PC-9 (cell line): ENCODE measurements around the gene CNOT6L.

ENCODE experiments used
- CTCF ChIP-seq: fragments of 200-600 bp; sonication (generic); conservative IDR thresholded peaks from 2 replicates; pipeline ENCODE4 v1.6.1; 2017; ENCODE audit warnings: mixed run types, antibody characterized with exemption, mild to moderate bottlenecking, moderate library complexity
- EZH2 ChIP-seq: fragments of 200-600 bp; sonication (generic); IDR thresholded peaks from 2 replicates; pipeline ENCODE4 v1.8.0; 2017; ENCODE audit warnings: antibody characterized with exemption, low read depth

DNA sequence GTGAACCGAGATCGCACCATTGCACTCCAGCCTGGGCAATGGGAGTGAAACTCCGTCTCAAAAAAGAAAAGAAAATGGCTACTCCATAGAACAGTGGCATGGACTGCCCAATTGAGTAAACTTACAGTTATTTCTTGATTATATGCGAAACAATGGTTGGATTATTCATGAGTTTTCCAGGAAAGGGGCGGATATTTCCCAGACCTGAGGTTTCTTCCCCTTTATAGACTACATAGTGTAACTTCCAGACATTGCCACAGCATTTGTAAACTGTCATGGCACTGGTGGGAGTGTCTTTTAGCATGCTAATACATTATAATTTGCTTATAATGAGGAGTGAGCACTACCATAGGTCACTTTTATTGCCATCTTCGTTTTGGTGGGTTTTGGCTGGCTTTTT, 29.3 kb upstream of the CNOT6L start:
- TF ChIP-seq CTCF (no peak), EZH2 (no peak)
